NCI-H1048 (cell line): ENCODE data around the gene MAPK8IP3.
"Not testable (repeated sequence)": the region's sequence is repeated elsewhere in the genome, so short reads cannot be mapped to it uniquely, and the experiment has no call there.

Source experiments
- DNase-seq: peaks from one replicate; lab custom pipeline; 2025; lab: John Stamatoyannopoulos, UW

The MAPK8IP3 gene

GRCh38 chr16:1787322-1788094, 81.5 kb downstream of the MAPK8IP3 start:
- DNase-seq = no peak

DNA sequence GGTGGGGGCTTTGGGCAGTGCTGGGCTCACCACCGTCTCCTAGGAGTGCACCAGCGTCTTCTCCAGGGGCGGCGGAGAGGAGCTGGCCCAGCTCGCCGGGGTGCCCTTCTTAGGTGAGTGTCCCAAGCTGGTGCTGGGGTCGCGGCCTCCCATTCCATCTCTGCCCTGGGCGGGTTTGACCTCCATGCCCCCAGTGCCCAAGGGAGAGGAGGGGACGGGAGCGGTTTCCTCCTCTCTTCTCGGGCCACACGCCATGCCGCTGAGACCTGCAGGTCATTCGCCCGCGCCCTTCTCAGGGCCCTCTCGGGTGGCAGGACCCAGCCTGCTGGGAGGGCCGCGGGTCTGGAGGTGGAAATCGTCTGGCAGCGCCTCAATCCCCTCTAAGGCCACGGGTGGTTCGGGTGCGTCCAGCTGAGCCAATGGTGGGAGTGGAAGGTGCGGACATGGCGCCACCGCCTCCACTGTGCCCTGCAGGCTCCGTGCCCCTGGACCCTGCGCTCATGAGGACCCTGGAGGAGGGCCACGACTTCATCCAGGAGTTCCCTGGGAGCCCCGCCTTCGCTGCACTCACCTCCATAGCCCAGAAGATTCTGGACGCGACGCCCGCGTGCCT, 82.2 kb downstream of the MAPK8IP3 start:
- DNase-seq = no peak

DNA sequence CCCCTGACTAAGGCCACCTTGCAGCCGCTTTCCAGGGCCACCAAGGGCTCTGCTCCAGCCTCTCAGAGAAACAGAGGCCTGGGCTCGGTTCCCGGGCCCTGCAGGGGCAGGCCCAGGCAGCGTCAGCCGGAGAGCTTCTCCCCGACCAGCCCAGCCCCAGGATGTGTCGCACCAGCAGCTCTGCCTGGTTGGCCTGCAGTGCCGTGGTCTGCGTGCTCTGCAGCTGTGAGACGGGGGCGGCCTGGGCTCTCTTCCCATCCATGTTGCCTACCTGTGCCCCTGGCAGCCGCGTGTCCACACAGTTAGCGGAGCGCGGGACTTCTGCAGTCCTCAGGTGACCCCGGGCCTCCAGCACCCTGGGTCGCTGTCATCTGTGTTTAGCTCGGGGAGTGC, 82.7 kb downstream of the MAPK8IP3 start:
- DNase-seq = no peak

DNA sequence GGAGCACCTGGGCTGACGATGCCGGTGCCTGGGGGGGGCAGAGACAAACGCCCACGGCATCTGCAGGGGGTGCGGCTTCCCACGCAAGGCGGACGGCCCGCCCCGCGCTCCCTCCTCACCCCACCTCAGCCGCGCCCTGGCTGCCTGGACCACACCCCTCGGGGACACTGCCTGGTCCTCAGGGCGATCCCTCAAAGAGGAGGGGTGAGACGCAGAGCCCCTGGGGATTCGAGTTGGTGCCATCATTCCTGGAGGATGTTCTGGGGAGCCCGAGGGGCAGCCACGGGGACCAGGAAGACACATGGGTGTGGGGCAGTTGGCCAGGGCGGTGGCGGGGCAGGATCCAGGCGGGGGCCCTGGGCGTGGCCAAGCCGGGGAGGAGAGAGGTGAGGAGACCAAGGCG, 83.6 kb downstream of the MAPK8IP3 start:
- DNase-seq = no peak

DNA sequence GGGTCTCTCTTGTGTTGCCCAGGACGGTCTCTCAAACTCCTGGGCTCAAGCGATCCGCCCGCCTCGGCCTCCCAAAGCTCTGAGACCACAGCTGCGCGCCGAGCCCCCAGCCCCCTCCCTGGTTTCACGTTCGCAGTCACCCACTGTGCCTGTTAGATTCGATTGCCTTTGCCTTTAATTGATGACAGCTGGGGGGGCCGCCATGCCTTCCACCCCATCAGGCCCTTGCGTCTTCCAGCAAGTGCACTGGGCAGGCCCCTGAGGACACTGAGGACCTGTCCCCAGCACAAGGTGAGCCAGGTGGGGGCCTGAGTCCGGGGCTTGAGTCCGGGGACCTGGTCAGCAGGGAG, 84.2 kb downstream of the MAPK8IP3 start:
- DNase-seq = no peak

- DNase-seq = no peak
Measured at GRCh38 chr16:1790611-1791255, 84.7 kb downstream of the MAPK8IP3 start.

GRCh38 chr16:1791256-1791942, 85.4 kb downstream of the MAPK8IP3 start:
- DNase-seq = no peak

- DNase-seq = no peak
Measured at GRCh38 chr16:1791943-1792812, 86.2 kb downstream of the MAPK8IP3 start.

DNA sequence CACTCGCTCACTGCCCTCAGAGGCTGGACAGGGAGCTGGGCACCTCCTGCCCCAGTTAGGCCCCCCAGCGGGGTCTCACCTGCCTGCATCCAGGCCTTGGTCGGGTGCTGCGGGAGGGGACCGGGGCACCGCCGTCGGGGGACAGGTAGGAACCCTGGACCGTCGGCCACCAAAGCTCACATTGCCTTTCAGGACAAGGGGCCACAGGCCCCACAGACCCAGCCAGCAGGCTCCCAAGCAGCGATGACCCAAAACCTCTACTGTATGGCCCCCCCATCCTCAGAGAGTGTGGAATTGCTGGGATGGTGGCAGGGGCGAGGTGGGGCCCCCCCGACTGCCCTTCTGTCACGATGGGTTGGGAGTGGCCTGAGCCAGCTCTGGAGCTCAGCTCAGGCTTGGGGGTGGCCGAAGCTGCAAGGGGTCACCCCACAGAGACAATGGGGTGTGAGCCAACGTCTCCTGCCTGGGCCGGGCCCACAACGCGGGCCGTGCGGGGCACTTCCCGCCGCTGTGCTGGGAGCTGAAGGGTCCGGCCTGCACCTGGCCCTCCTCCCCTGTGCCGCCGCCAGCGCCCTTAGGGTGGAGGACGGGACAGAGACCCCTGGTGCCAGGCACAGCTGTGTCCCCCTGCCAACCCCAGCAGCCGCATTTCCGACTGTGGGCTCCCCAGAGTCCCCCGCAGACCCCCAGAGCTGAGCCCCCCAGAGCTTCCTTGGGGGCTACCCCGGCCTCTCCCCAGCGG, 87.0 kb downstream of the MAPK8IP3 start:
- no peak for DNase-seq

GRCh38 chr16:1793578-1794220, 87.7 kb downstream of the MAPK8IP3 start, which contains the start of gene IGFALS:
Gene IGFALS (minus strand): TSS chr16:1793705. CDS start chr16:1793652, 53 bp downstream.
- DNase-seq = no peak

DNA sequence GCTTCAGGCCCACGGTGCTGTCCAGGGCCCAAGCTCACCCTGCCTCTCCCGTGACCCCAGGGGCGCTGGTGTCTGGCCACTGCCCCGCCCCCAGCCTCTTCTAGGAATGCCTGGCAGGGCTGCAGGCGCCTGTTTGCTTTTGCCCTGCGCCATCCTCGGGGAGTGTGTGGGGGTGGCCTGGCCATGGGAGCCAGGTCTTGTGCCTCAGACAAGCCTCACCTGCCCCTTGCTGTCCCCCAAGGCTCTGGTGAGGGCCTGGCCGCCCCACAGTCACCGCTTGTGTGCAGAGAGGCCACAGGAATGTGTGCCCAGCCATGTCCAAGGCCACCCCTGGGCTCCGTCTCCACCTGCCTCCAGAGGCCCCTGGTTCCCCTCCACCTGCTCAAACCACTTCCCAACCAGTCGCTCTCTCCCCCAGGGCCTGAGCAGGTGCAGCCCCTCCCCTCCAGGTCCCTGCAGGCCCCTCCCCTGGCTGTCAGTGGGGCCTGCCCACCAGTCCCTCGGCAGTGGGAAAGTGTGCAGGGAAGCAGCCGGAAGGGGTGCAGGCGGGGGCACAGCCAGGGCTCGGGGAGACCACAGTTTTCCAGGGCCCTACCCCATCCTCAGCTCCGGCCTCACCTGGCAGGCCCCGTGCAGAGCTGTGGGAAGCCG, 88.4 kb downstream of the MAPK8IP3 start:
- no peak for DNase-seq

- no peak for DNase-seq
Measured at GRCh38 chr16:1794908-1795666, 89.1 kb downstream of the MAPK8IP3 start.

GRCh38 chr16:1799263-1799662, 93.3 kb downstream of the MAPK8IP3 start:
- DNase-seq = not testable (repeated sequence)

- DNase-seq = no peak
Measured at GRCh38 chr16:1800701-1801100, 94.7 kb downstream of the MAPK8IP3 start.

DNA sequence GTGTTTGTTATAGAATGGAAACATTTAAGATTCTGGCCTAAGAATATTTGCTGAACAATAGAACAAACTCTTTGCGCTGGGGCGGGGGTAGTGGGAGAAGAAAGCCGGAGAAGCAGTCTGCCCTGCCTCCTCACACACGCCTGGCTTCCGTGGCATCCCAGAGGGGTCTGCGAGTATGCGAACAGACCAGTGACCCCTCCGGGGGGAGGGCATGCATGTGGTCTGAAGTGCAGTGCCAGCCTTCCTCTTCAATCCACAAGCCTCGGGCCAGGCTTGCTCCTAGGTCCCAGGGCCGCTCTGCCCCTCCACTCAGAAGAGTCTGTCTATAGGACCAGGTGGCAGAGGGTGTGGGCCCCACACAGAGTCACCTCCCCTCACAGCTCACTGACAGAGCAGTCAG, 101.6 kb downstream of the MAPK8IP3 start:
- no peak for DNase-seq

DNA sequence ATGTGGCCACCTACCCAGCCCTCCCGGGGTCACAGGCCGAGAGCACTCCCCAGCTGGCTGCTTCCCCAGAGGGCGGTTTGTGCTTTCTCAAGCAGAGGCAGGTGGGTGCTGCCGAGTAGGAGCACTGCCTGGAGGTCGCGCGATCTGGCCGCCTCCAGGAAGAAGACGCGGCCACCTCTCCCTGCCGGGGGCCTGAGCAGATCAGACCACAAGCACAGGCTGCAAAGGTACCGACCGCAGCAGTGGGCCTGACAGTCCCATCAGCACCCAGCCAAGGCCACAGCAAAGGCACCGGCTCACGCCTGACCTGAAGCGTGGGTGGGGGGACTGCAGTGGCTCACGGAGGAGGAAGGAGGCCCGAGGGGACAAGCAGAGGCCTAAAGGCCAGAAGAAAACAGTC, 102.7 kb downstream of the MAPK8IP3 start:
- DNase-seq = no peak

DNA sequence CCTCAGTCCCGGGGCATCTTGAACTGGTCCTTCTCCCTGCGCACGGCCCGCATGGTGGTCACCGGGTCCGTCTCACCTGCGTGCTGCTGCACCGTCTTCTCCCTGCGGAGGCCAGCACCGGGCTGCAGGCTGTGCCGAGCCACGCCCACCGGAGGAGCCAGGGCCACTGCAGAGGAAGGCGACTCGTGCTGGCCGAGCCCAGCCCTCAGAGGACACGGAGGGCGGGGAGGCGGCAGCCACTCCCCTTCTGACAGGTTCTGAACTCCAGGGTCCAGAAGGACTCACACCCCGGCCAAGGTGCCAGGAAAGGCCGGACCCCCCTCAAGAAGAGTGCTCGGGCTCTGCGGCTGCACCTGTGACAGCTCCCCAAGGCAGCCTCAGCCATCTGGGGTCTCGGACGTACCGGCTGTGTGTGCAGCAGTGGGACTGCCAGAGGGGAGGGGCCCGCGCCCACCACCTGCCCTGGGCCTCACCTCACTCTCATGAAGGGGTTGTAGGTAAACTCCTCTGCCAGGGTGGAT, 103.3 kb downstream of the MAPK8IP3 start:
- no peak for DNase-seq

GRCh38 chr16:1810106-1810505, 104.1 kb downstream of the MAPK8IP3 start:
- no peak for DNase-seq

GRCh38 chr16:1810536-1810935, 104.5 kb downstream of the MAPK8IP3 start:
- DNase-seq = no peak
